Stimulated activated CD8-positive, alpha-beta memory T cell treated with anti-CD3 and anti-CD28 coated beads, Interleukin-4, amount 100 ng/mL, for 24 hours (primary cell): Measurements from ENCODE around the gene NOL4L.

Source experiments
- DNase-seq: peaks from one replicate; pipeline ENCODE4 v3.0.0-alpha.2; 2020; ENCODE audit warnings: low read depth

Gene NOL4L

GRCh38 chr20:32523613-32524213, 61.4 kb downstream of the NOL4L start:
- DNase-seq, result no peak

- no peak for DNase-seq
Observed at GRCh38 chr20:32522776-32523612, 62.1 kb downstream of the NOL4L start.

- no peak for DNase-seq
Observed at GRCh38 chr20:32522526-32522775, 62.7 kb downstream of the NOL4L start.

- peak; percentile 55 for DNase-seq
Observed at GRCh38 chr20:32521780-32522525, 63.2 kb downstream of the NOL4L start.

- no peak for DNase-seq
Observed at GRCh38 chr20:32520927-32521203, 64.3 kb downstream of the NOL4L start.

GRCh38 chr20:32519381-32519730, 65.8 kb downstream of the NOL4L start:
- DNase-seq, result no peak

GRCh38 chr20:32518593-32519380, 66.3 kb downstream of the NOL4L start:
- no peak for DNase-seq

GRCh38 chr20:32517914-32518592, 67.1 kb downstream of the NOL4L start:
- no peak for DNase-seq

- DNase-seq, result no peak
Observed at GRCh38 chr20:32517518-32517873, 67.6 kb downstream of the NOL4L start.

- DNase-seq, result no peak
Observed at GRCh38 chr20:32516583-32517517, 68.3 kb downstream of the NOL4L start.

GRCh38 chr20:32515631-32516101, 69.5 kb downstream of the NOL4L start:
- no peak for DNase-seq

GRCh38 chr20:32514760-32515159, 70.4 kb downstream of the NOL4L start:
- DNase-seq, result no peak

GRCh38 chr20:32513031-32513866, 71.9 kb downstream of the NOL4L start:
- DNase-seq, result no peak

GRCh38 chr20:32512047-32512385, 73.1 kb downstream of the NOL4L start:
- no peak for DNase-seq

GRCh38 chr20:32511358-32512046, 73.6 kb downstream of the NOL4L start:
- no peak for DNase-seq

GRCh38 chr20:32510601-32511357, 74.4 kb downstream of the NOL4L start:
- DNase-seq, result no peak

- no peak for DNase-seq
Observed at GRCh38 chr20:32510120-32510600, 75.0 kb downstream of the NOL4L start.

- DNase-seq, result no peak
Observed at GRCh38 chr20:32509639-32510066, 75.5 kb downstream of the NOL4L start.

- no peak for DNase-seq
Observed at GRCh38 chr20:32508775-32509119, 76.4 kb downstream of the NOL4L start.
